Motor neuron (in vitro differentiated cells): ENCODE results near the gene KANSL1L. TPM values are rescaled to one million over a fixed set of nuclear protein-coding genes. Genes with fewer than 3 reads are reported as not detected.

Experiments
- ATAC-seq, 8 experiments: fragments of 200-7000 bp; cut with Tn5 transposase; replicated peaks in 6 of 8; 2 replicates each; pipeline ENCODE4 v1.8.0; 2021; ENCODE audit warnings: mild to moderate bottlenecking in 8 of 8, moderate library complexity in 8 of 8
- H3K27ac ChIP-seq, 2 donors: fragments of 250-450 bp; sonication (Bioruptor Pico); 2 replicates each; pipeline ENCODE4 v1.9.0; 2021; ENCODE audit warnings: antibody characterized with exemption in 2 of 2, mild to moderate bottlenecking in 2 of 2, moderate library complexity in 1 of 2
- H3K4me1 ChIP-seq, 2 donors: fragments of 250-450 bp; sonication (Bioruptor Pico); replicated peaks in 1 of 2; 2 replicates each; pipeline ENCODE4 v1.6.1; 2021; ENCODE audit warnings: antibody characterized with exemption in 2 of 2, mild to moderate bottlenecking in 2 of 2, moderate library complexity in 1 of 2
- H3K4me3 ChIP-seq, 5 donors: fragments of 250-450 bp; sonication (Bioruptor Pico); 2 replicates each; pipeline ENCODE4 v1.9.0; 2021; ENCODE audit warnings: antibody characterized with exemption in 5 of 5, mild to moderate bottlenecking in 5 of 5, moderate library complexity in 4 of 5
- WGBS, 10 experiments: fragments of 450-650 bp; shearing (Covaris generic); methylation state at CpG; one replicate each; pipeline ENCODE4 v1.0.0; 2022; 5-methylcytosine and 5-hydroxymethylcytosine counted together
- in situ Hi-C, 9 experiments: fragments of 400-800 bp; cut with MboI; loops; one replicate each; pipeline ENCODE4 v1.15.0; 2021; ENCODE audit warnings: low sequenced_read_pairs in 9 of 9, low pct_unique_long_range_greater_than_20kb in 2 of 9; ENCODE audit not compliant: unreplicated experiment in 9 of 9
- total RNA-seq, 8 experiments: library from RNA; unstranded; fragments of 300-600 nt; gene quantifications; 2 replicates each; pipeline versions ENCODE4 v1.2.3 to v1.2.4, GENCODE V29; 2022

KANSL1L gene
- total RNA-seq, 8 experiments from 2014 or later: 8.0 to 38.9 (median 16.6) TPM

DNA sequence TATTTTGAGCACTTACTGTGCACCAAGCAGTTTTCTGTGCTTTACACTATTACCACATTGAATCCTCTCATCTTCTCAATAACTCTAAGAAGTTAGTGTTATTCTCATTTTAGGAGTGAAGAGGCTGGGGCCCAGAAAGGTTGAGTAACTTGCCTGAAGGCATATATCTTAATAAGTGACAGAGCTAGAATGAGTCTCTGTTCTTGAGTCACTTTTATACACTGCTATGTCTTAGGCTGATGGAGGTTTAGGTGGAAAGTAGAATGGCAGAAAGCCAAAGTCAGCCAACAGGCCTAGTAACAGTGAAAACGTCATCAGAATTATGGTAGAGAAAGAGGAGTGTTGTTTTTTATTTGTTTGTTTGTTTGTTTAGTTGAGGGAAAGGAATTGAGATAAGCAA lies 196.6 kb downstream of the KANSL1L start:
- in situ Hi-C loops: loop anchor here in 3 of 9 experiments (10.0 to 25.0 kb wide), 5 partner anchors 220 to 637 kb away; no protein-coding TSS in a partner anchor
- H3K4me3 ChIP-seq: no peak overlapping the region
- H3K27ac ChIP-seq: no peak overlapping the region
- peak in 1 of 8 experiments; percentile 32 for ATAC-seq
- 0 to 100% (median 80%) methylated on average over 1 of the region's 1 CpG; no CpG with 5 or more reads in 1 of the 10 experiments for WGBS, 10 experiments
- no peaks in the 10 kb centered on the region for H3K4me1 ChIP-seq

DNA sequence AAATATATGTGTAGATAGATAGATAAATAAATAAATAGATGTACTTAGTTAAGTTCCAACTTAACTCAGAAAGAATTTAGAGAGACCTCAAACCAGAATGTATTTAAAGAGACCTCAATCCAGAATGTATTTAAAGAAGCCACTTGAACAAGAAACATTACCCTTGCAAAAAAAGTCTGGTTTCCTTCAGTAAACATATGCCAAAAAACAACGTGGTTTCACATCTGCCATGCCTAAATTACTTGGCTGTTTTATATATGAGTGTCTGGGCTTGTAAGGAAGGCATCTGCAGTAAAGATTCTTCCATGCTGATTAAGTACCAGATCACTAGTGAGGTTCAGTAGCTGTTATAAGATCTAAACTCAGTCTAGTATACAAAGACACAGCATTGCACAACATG lies 197.9 kb downstream of the KANSL1L start:
- in situ Hi-C loops: loop anchor here in 3 of 9 experiments (10.0 to 25.0 kb wide), 5 partner anchors 221 to 636 kb away; no protein-coding TSS in a partner anchor
- no peak overlapping the region for H3K27ac ChIP-seq
- H3K4me3 ChIP-seq: no peak overlapping the region
- no peak for ATAC-seq
- WGBS, 10 experiments: 0 to 80% (median 17%) methylated on average over 1 of the region's 1 CpG; no CpG with 5 or more reads in 2 of the 10 experiments
- H3K4me1 ChIP-seq: no peaks in the 10 kb centered on the region

Other genes starting within 250 kb of the KANSL1L start
- 10 to 100 TPM; 25.7 to 56.6 (median 40.6) TPM for gene RPE, start 168.8 kb downstream of the KANSL1L start, total RNA-seq
- gene ACADL, start 54.0 kb upstream of the KANSL1L start, total RNA-seq: 1 to 10 TPM in 1 of 8 experiments, under 1 TPM in 5, not detected in 2; 0.08 to 1.4 (median 0.41) TPM
- gene MYL1, start 143.8 kb upstream of the KANSL1L start, total RNA-seq: not detected